Peyer's patch (tissue), 4 donors: Measurements from ENCODE around the gene ARID1B. TPM values are rescaled to one million over a fixed set of nuclear protein-coding genes. Genes with fewer than 3 reads are reported as not detected.

Experiments
- DNase-seq, 3 donors: peaks; one replicate each; pipeline ENCODE4 v3.0.0-alpha.2; 2017 to 2019
- H3K27ac ChIP-seq, 4 donors: fragments of 200-600 bp; sonication (generic); one replicate each; pipeline ENCODE4 v1.5.1; 2016 to 2019
- H3K27me3 ChIP-seq, 2 donors: fragments of 200-600 bp; sonication (generic); one replicate each; pipeline ENCODE4 v1.5.1; 2019
- H3K36me3 ChIP-seq, 3 donors: fragments of 200-600 bp; sonication (generic); one replicate each; pipeline ENCODE4 v1.5.1; 2016 to 2019
- H3K4me1 ChIP-seq, 4 donors: fragments of 200-600 bp; sonication (generic); one replicate each; pipeline ENCODE4 v1.5.1; 2016 to 2019
- H3K4me3 ChIP-seq, 4 donors: fragments of 200-600 bp; sonication (generic); 1 replicate in 3 of 4; 2 replicates in 1 of 4; pipeline ENCODE4 v1.5.1; 2016 to 2019; ENCODE audit warnings: mild to moderate bottlenecking in 1 of 4
- H3K9me3 ChIP-seq, 4 donors: fragments of 200-600 bp; sonication (generic); one replicate each; pipeline ENCODE4 v1.5.1; 2016 to 2019; ENCODE audit warnings: mild to moderate bottlenecking in 1 of 4
- CTCF ChIP-seq, 6 experiments: fragments of 450-650 bp in 4 of 6; fragments of 200-600 bp in 2 of 6; sonication (generic) in 1 of 6; IDR thresholded peaks; one replicate each; pipeline ENCODE4 v1.5.1; 2017 to 2019; ENCODE audit warnings: antibody characterized with exemption in 6 of 6, mild to moderate bottlenecking in 3 of 6, moderate library complexity in 1 of 6
- POLR2A ChIP-seq, 2 donors: fragments of 450-650 bp; IDR thresholded peaks; one replicate each; pipeline ENCODE4 v1.5.1; 2017; ENCODE audit warnings: antibody characterized with exemption in 2 of 2, mild to moderate bottlenecking in 2 of 2, moderate library complexity in 2 of 2
- total RNA-seq, 4 donors: library from RNA; depleted of rRNA; stranded (reverse); fragments of >200 nt; gene quantifications; one replicate each; pipeline ENCODE4 v1.1.0, GENCODE V29; 2016

Gene ARID1B
- total RNA-seq, 4 donors from 2014 or later, result 117 to 174 (median 149) TPM

GRCh38 chr6:156949376-156949775 is 172.2 kb downstream of the ARID1B start:
- TF ChIP-seq POLR2A (IDR thresholded peaks at IDR 0.05) (no peak), CTCF (IDR thresholded peaks at IDR 0.05) (no peak)

GRCh38 chr6:156950084-156950483 is 172.9 kb downstream of the ARID1B start:
- no peak overlapping the region for H3K27ac ChIP-seq
- no peak for DNase-seq

More at GRCh38 chr6:156949376-156949775, 172.2 kb downstream of the ARID1B start:
- Histone ChIP-seq H3K4me3 (no peak overlapping the region), H3K36me3 (no peaks in the 10 kb centered on the region), H3K27me3 (no peaks in the 10 kb centered on the region), H3K9me3 (no peaks in the 10 kb centered on the region), H3K27ac (no peak overlapping the region), H3K4me1 (peaks cover 0 to 5% (median 0%) of the 10 kb centered on the region in 4 donors)
- DNase-seq, result no peak

GRCh38 chr6:156950531-156950930 is 173.4 kb downstream of the ARID1B start:
- DNase-seq, result no peak
- H3K36me3 ChIP-seq, result no peaks in the 10 kb centered on the region
- H3K27me3 ChIP-seq, result no peaks in the 10 kb centered on the region
- peaks cover 0 to 5% (median 0%) of the 10 kb centered on the region in 4 donors for H3K4me1 ChIP-seq
- no peak overlapping the region for H3K4me3 ChIP-seq
- H3K9me3 ChIP-seq, result no peaks in the 10 kb centered on the region
- H3K27ac ChIP-seq, result no peak overlapping the region
- no peak for TF ChIP-seq CTCF (IDR thresholded peaks at IDR 0.05)
- no peak for TF ChIP-seq POLR2A (IDR thresholded peaks at IDR 0.05)

More at GRCh38 chr6:156950084-156950483, 172.9 kb downstream of the ARID1B start:
- Histone ChIP-seq H3K4me3 (no peak overlapping the region), H3K9me3 (no peaks in the 10 kb centered on the region), H3K4me1 (peaks cover 0 to 5% (median 0%) of the 10 kb centered on the region in 4 donors), H3K27me3 (no peaks in the 10 kb centered on the region), H3K36me3 (no peaks in the 10 kb centered on the region)
- TF ChIP-seq CTCF (IDR thresholded peaks at IDR 0.05) (no peak), POLR2A (IDR thresholded peaks at IDR 0.05) (no peak)

- H3K4me3 ChIP-seq, result no peak overlapping the region
- DNase-seq, result no peak
- TF ChIP-seq POLR2A (IDR thresholded peaks at IDR 0.05) (no peak), CTCF (IDR thresholded peaks at IDR 0.05) (no peak)
- no peaks in the 10 kb centered on the region for H3K27me3 ChIP-seq
- no peaks in the 10 kb centered on the region for H3K9me3 ChIP-seq
- H3K4me1 ChIP-seq, result peaks cover 0 to 5% (median 1%) of the 10 kb centered on the region in 4 donors
- no peak overlapping the region for H3K27ac ChIP-seq
- H3K36me3 ChIP-seq, result no peaks in the 10 kb centered on the region
Measured at GRCh38 chr6:156952401-156952800, 175.2 kb downstream of the ARID1B start.

- Histone ChIP-seq H3K36me3 (no peaks in the 10 kb centered on the region), H3K4me3 (no peak overlapping the region), H3K27ac (no peak overlapping the region), H3K4me1 (peaks cover 0 to 5% (median 1%) of the 10 kb centered on the region in 4 donors), H3K27me3 (no peaks in the 10 kb centered on the region), H3K9me3 (no peaks in the 10 kb centered on the region)
- TF ChIP-seq POLR2A (IDR thresholded peaks at IDR 0.05) (no peak), CTCF (IDR thresholded peaks at IDR 0.05) (no peak)
- no peak for DNase-seq
Measured at GRCh38 chr6:156953127-156953478, 175.9 kb downstream of the ARID1B start.
